Activated CD4-positive, alpha-beta T cell treated with anti-CD3 and anti-CD28 coated beads, Interleukin-2, amount 10 ng/mL, durations not matched to agents 7 days and 5 days (primary cell): Measurements from ENCODE around the gene CASTOR1. TPM values are rescaled to one million over a fixed set of nuclear protein-coding genes. Genes with fewer than 3 reads are reported as not detected.

Experiments used
- CTCF ChIA-PET: fragments of 350-600 bp; sonication (Branson Sonifier 250); formaldehyde crosslinking; loops from one replicate; lab custom pipeline; 2021; ENCODE audit warnings: antibody characterized with exemption; lab: Charles Lee
- POLR2A ChIA-PET: fragments of 350-600 bp; sonication (Branson Sonifier 250); formaldehyde crosslinking; loops from one replicate; lab custom pipeline; 2021; ENCODE audit warnings: antibody characterized with exemption; lab: Charles Lee
- DNase-seq: peaks from one replicate; pipeline ENCODE4 v3.0.0-alpha.2; 2020
- H3K27ac Mint-ChIP-seq: one replicate; pipeline ENCODE4 v1.8.0; 2021; ENCODE audit warnings: mild to moderate bottlenecking, moderate library complexity, mixed read lengths
- H3K27me3 Mint-ChIP-seq: one replicate; pipeline ENCODE4 v1.8.0; 2021; ENCODE audit warnings: mixed read lengths
- H3K36me3 Mint-ChIP-seq: one replicate; pipeline ENCODE4 v1.8.0; 2021; ENCODE audit warnings: low read depth, mixed read lengths
- H3K4me1 Mint-ChIP-seq: one replicate; pipeline ENCODE4 v1.8.0; 2021; ENCODE audit warnings: mixed read lengths
- H3K4me3 Mint-ChIP-seq: one replicate; pipeline ENCODE4 v1.8.0; 2021; ENCODE audit warnings: mild to moderate bottlenecking, moderate library complexity, mixed read lengths
- H3K9me3 Mint-ChIP-seq: one replicate; pipeline ENCODE4 v1.8.0; 2021; ENCODE audit warnings: mixed read lengths
- total RNA-seq, 2 experiments: library from RNA; stranded (reverse); gene quantifications; one replicate each; pipeline ENCODE4 v1.2.3, GENCODE V29; 2021

The CASTOR1 gene
- total RNA-seq, 2 experiments from 2014 or later, result 16.7 to 20.0 TPM

DNA sequence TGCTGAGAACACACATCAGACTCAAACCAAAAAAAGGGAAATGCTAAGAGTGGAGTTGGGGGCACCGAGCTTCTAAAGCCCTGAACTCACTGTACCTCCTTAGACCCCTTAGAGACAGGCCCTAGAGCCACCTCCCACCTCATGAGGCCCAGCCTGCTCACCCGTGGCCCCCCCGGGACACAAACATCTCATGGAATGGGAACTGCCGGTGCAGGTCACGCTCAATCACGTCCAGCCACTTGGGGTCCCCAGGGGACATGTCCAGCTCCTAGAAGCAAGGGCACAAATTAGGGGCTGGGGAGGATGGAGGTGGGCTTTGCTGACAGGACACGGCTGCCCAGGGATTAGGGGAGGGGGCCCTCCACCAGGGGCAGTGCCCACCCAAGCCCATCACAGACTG is 6.3 kb upstream of the CASTOR1 start:
- DNase-seq, result no peak
- Mint-ChIP-seq H3K4me1 (peaks cover 54% of the 10 kb centered on the region), H3K36me3 (peaks cover 65% of the 10 kb centered on the region), H3K4me3 (no peak overlapping the region), H3K9me3 (no peaks in the 10 kb centered on the region), H3K27me3 (no peaks in the 10 kb centered on the region), H3K27ac (peak overlapping the region; percentile 94)
- ChIA-PET CTCF (interaction anchor here (0.6 to 15.7 kb wide), 5 partner anchors 6 to 149 kb away, joined by 3 to 138 read pairs (median 3); partner anchors contain the start of genes CASTOR1 and RNF215), POLR2A (no interaction called here)

- Mint-ChIP-seq H3K4me3 (no peak overlapping the region), H3K9me3 (no peaks in the 10 kb centered on the region), H3K4me1 (peaks cover 59% of the 10 kb centered on the region), H3K36me3 (peaks cover 58% of the 10 kb centered on the region), H3K27me3 (no peaks in the 10 kb centered on the region), H3K27ac (no peak overlapping the region)
- DNase-seq, result no peak
- ChIA-PET POLR2A (interaction anchor here (1.2 kb wide), 1 partner anchor 48 kb away, joined by 3 read pairs; the partner anchor contains the start of gene LIF), CTCF (interaction anchor here (0.6 to 10.5 kb wide), 3 partner anchors 8 to 148 kb away, joined by 3 to 138 read pairs (median 9); no protein-coding TSS in a partner anchor)
Measured at GRCh38 chr22:30294830-30295229, 5.5 kb upstream of the CASTOR1 start.

GRCh38 chr22:30294066-30294465 is 4.8 kb upstream of the CASTOR1 start:
- Mint-ChIP-seq H3K4me1 (peaks cover 59% of the 10 kb centered on the region), H3K27me3 (no peaks in the 10 kb centered on the region), H3K9me3 (no peaks in the 10 kb centered on the region), H3K36me3 (peaks cover 51% of the 10 kb centered on the region), H3K27ac (peak overlapping the region; percentile 21), H3K4me3 (no peak overlapping the region)
- CTCF ChIA-PET, result interaction anchor here (0.9 to 10.5 kb wide), 5 partner anchors 9 to 189 kb away, joined by 3 to 138 read pairs (median 3); partner anchors contain the start of gene RNF215
- DNase-seq, result no peak
- POLR2A ChIA-PET, result interaction anchor here (1.2 kb wide), 1 partner anchor 47 kb away, joined by 3 read pairs; the partner anchor contains the start of gene LIF

- ChIA-PET POLR2A (no interaction called here), CTCF (interaction anchor here (1.5 to 10.5 kb wide), 3 partner anchors 10 to 188 kb away, joined by 3 to 138 read pairs (median 9); no protein-coding TSS in a partner anchor)
- no peaks in the 10 kb centered on the region for H3K27me3 Mint-ChIP-seq
- no peak overlapping the region for H3K27ac Mint-ChIP-seq
- no peaks in the 10 kb centered on the region for H3K9me3 Mint-ChIP-seq
- peaks cover 57% of the 10 kb centered on the region for H3K4me1 Mint-ChIP-seq
- DNase-seq, result no peak
- no peak overlapping the region for H3K4me3 Mint-ChIP-seq
- H3K36me3 Mint-ChIP-seq, result peaks cover 42% of the 10 kb centered on the region
Measured at GRCh38 chr22:30293026-30293425, 3.7 kb upstream of the CASTOR1 start.

DNA sequence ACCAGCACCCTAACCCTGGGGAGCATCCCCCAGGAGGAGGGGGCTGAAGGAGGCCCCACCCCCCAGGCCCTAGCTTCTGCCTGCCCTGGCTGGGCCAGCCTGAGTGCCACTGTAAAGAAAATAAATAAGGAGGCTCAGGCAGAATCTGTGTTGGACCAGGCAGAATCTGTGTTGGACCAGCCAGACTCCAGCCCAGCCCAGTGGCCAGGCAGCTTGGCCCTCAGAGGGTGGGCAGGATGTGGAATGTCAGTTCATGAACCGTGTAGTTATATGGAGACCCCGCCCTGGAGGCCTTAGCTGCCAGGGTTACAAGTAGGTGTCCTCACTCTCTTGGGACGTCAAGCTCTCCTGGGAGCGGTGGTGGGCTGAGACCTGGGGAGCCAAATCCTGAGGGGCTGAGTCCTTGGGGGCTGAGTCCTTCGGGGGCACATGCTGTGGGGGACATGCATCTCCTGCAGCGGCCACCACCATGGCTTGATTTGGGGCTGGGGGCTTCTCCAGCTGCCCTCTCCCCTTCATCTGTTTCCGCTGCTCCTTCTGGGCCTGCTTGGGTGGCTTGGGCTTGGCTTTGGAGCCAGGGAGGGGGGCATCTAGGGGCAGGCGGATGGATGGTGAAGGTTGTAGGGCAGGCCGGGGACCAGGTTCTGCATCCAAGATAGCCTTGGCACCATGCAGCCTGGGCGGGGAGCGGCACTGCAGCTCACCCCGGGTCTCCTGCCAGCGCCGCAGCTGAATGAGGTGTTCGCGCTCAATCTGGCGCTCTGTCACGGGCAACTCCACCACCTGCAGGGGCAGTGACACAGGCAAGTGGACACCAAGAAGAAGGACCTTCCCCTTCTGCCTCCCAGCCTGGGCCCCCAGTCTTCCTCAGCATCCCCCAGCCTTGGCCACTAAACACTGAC is 3.0 kb upstream of the CASTOR1 start:
- DNase-seq, result no peak
- H3K4me1 Mint-ChIP-seq, result peaks cover 57% of the 10 kb centered on the region
- peaks cover 35% of the 10 kb centered on the region for H3K36me3 Mint-ChIP-seq
- ChIA-PET CTCF (interaction anchor here (1.5 to 10.5 kb wide), 5 partner anchors 11 to 187 kb away, joined by 3 to 138 read pairs (median 6); no protein-coding TSS in a partner anchor), POLR2A (interaction anchor here (0.6 kb wide), 1 partner anchor 107 kb away, joined by 6 read pairs; no protein-coding TSS in a partner anchor)
- H3K9me3 Mint-ChIP-seq, result no peaks in the 10 kb centered on the region
- H3K4me3 Mint-ChIP-seq, result no peak overlapping the region
- H3K27me3 Mint-ChIP-seq, result no peaks in the 10 kb centered on the region
- H3K27ac Mint-ChIP-seq, result no peak overlapping the region

GRCh38 chr22:30291058-30291892 is 2.0 kb upstream of the CASTOR1 start:
- Mint-ChIP-seq H3K27ac (peak overlapping the region; percentile 86), H3K9me3 (no peaks in the 10 kb centered on the region), H3K36me3 (peaks cover 29% of the 10 kb centered on the region), H3K27me3 (no peaks in the 10 kb centered on the region), H3K4me1 (peaks cover 55% of the 10 kb centered on the region), H3K4me3 (no peak overlapping the region)
- ChIA-PET POLR2A (no interaction called here), CTCF (interaction anchor here (0.5 to 10.5 kb wide), 14 partner anchors 12 to 497 kb away, joined by 3 to 138 read pairs (median 6); partner anchors contain the start of gene RNF215)
- no peak for DNase-seq

- peak overlapping the region; percentile 86 for H3K27ac Mint-ChIP-seq
- DNase-seq, result no peak
- no peaks in the 10 kb centered on the region for H3K9me3 Mint-ChIP-seq
- H3K36me3 Mint-ChIP-seq, result peaks cover 26% of the 10 kb centered on the region
- CTCF ChIA-PET, result interaction anchor here (0.5 to 10.5 kb wide), 18 partner anchors 12 to 186 kb away, joined by 3 to 138 read pairs (median 4); partner anchors contain the start of gene RNF215
- no peaks in the 10 kb centered on the region for H3K27me3 Mint-ChIP-seq
- POLR2A ChIA-PET, result interaction anchor here (1.0 to 1.1 kb wide), 2 partner anchors 12 to 57 kb away, joined by 4 read pairs; no protein-coding TSS in a partner anchor
- peaks cover 52% of the 10 kb centered on the region for H3K4me1 Mint-ChIP-seq
- H3K4me3 Mint-ChIP-seq, result peak overlapping the region; percentile 80
Measured at GRCh38 chr22:30290342-30291057, 1.2 kb upstream of the CASTOR1 start.

- Mint-ChIP-seq H3K36me3 (peaks cover 26% of the 10 kb centered on the region), H3K27me3 (no peaks in the 10 kb centered on the region), H3K27ac (peak overlapping the region; percentile 86), H3K4me3 (peak overlapping the region; percentile 80), H3K9me3 (no peaks in the 10 kb centered on the region), H3K4me1 (peaks cover 57% of the 10 kb centered on the region)
- DNase-seq, result no peak
- POLR2A ChIA-PET, result interaction anchor here (1.0 to 1.1 kb wide), 2 partner anchors 12 to 58 kb away, joined by 4 read pairs; no protein-coding TSS in a partner anchor
- CTCF ChIA-PET, result interaction anchor here (1.0 to 10.5 kb wide), 10 partner anchors 12 to 186 kb away, joined by 3 to 138 read pairs (median 36); partner anchors contain the start of gene RNF215
Measured at GRCh38 chr22:30289980-30290313, 642 bp upstream of the CASTOR1 start.

GRCh38 chr22:30288419-30289140 is 725 bp downstream of the CASTOR1 start:
- peaks cover 69% of the 10 kb centered on the region for H3K4me1 Mint-ChIP-seq
- no peaks in the 10 kb centered on the region for H3K9me3 Mint-ChIP-seq
- H3K27ac Mint-ChIP-seq, result peak overlapping the region; percentile 78
- H3K4me3 Mint-ChIP-seq, result peak overlapping the region; percentile 80
- POLR2A ChIA-PET, result interaction anchor here (1.0 to 1.1 kb wide), 2 partner anchors 16 to 38 kb away, joined by 3 to 6 read pairs; partner anchors contain the start of gene TBC1D10A
- no peak for DNase-seq
- H3K27me3 Mint-ChIP-seq, result no peaks in the 10 kb centered on the region
- H3K36me3 Mint-ChIP-seq, result peaks cover 18% of the 10 kb centered on the region
- CTCF ChIA-PET, result interaction anchor here (0.6 to 10.5 kb wide), 48 partner anchors 10 to 212 kb away, joined by 3 to 138 read pairs (median 7); partner anchors contain the start of genes CCDC157, RNF215, SEC14L2 and SF3A1

DNA sequence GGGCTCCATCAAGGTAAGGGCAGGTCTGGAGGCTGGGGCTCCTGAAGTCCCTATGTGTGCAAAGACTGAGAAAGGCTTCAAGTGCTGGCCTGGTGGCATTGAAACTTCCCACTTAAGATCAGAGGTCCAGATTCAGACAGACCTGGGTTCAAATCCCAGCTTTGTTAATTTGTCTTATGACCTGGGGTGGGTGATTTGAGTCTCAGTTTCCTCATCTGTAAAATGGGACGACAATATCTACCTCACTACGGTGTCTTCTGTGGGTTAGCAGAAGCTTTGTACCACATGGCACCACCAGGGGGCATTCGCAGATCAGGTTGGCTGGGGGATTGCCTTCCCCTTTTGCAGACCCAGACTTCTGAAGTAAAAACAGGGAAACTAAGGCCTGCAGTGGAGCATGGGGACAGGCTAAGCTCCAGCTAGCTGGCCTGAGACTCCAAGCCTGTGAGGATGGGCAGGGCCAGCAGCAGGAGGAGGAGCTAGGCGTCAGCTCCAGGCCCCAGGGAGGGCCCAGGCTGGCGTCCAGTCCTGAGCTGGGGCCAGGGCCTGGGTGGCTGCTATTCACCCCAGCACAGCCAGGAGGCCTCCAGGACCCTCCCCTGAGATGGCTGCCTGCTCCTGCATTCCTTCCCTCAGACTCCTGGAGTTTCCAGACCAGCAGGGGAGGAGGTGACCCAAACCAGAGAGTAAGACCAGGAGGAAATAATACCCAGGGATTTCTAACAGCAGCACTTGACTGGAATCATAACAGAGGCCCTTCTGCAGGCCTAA is 1.5 kb downstream of the CASTOR1 start:
- Mint-ChIP-seq H3K9me3 (no peaks in the 10 kb centered on the region), H3K27ac (peak overlapping the region; percentile 78), H3K36me3 (peaks cover 12% of the 10 kb centered on the region), H3K27me3 (no peaks in the 10 kb centered on the region), H3K4me3 (peak overlapping the region; percentile 80), H3K4me1 (peaks cover 76% of the 10 kb centered on the region)
- ChIA-PET POLR2A (interaction anchor here (1.0 kb wide), 1 partner anchor 39 kb away, joined by 3 read pairs; the partner anchor contains the start of gene TBC1D10A), CTCF (interaction anchor here (0.6 to 10.5 kb wide), 51 partner anchors 10 to 253 kb away, joined by 3 to 138 read pairs (median 7); partner anchors contain the start of genes CCDC157, RNF215, SEC14L2 and SF3A1)
- peak; percentile 92 for DNase-seq
